ENCODE measurements around the gene ZGPAT.
"Not testable (repeated sequence)": the region's sequence is repeated elsewhere in the genome, so short reads cannot be mapped to it uniquely, and the experiment has no call there.

The ZGPAT gene

DNA sequence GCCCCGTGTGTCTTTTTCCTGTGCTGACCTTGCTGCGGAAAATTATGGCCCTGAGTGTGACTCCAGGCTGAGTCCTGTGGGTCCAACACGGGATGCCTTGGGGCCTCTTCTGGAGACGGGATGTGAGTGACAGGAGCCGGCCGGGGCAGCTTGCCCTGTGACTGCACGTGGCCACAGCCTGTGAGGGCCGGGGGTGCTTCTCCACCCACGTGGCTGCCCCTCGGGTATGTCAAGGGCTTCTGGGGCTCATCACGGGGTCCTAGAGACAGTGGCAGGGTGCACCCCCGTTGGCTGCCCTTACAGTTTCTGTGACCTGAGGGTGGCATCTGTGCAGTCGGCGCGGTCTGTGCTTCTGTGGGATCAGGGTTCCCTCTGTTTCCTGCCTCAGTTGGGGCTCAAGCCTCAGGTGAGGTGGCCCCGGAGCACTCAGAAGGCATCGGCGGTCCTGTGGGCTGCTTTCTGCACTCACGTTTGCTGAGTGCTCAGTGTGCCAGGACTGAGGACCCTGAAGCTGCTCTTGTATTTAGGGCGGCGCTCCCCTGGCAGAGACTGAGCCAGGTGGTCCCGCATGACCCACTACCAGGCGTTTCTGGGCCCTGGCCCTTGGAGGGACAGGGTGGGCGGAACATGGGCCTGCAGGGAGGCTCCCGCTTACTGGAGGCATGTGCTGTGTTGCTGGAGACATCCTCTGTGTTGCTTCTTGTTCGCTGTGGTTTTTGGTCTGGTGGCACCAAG lies 44.3 kb upstream of the ZGPAT start:
- no peak overlapping the region for H3K4me3 ChIP-seq
- H3K27me3 ChIP-seq: no peaks in the 10 kb centered on the region
- H4K20me1 ChIP-seq: peaks cover 0 to 64% (median 19%) of the 10 kb centered on the region in 11 experiments; a peak in 12 of 22 replicates
- no peak overlapping the region for H3K9ac ChIP-seq
- H3K4me1 ChIP-seq: peaks cover 9 to 16% (median 11%) of the 10 kb centered on the region in 10 experiments
- H3K27ac ChIP-seq: no peak overlapping the region
- peaks cover 73 to 93% (median 82%) of the 10 kb centered on the region in 11 experiments for H3K36me3 ChIP-seq
- no peak overlapping the region for H3K4me2 ChIP-seq
- H3K9me3 ChIP-seq (replicated peaks in 1 of 11): no peaks in the 10 kb centered on the region
- no peak for TF ChIP-seq Cebpa-rat (IDR thresholded peaks at IDR 0.05)

DNA sequence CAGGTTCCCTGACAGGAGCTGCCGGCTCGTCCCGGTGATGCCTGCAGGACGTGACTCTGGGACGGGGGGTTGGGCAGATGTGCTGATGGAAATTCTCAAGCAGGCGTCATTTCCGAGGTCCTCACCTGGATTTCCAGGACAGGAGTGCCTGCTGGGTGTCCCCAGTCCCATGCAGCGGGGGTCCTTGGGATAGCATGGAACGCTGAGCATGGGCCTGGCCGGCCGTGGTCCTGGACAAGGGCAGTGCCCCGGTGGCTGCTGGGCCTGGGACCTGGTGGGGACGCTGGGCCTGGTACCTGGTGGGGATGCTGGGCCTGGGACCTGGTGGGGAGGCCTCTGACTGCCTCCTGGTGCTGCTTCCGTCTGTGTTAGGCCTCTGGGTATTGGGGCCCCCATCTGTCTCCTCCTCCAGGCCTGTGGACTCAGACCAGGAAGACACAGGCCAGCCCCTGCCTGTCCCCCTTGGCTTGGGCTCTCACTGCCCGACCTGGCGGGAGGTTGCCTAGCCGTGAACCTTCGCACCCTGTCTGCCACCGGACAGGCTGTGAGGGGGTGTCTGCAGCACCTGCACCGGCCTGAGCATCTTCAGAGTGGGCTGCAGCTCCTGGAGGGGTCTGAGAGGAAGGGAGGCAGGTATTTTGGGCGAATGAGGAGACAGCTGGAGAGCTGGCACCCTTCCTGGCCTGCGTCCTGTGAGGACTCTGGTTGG lies 43.5 kb upstream of the ZGPAT start:
- Histone ChIP-seq H3K27me3 (no peaks in the 10 kb centered on the region), H3K9ac (peak overlapping the region in 3 of 11 experiments; percentile 29 to 41 (median 30); a peak in 3 of 22 replicates), H4K20me1 (peaks cover 0 to 64% (median 16%) of the 10 kb centered on the region in 11 experiments; a peak in 12 of 22 replicates), H3K9me3 (replicated peaks in 1 of 11) (no peaks in the 10 kb centered on the region), H3K4me1 (peaks cover 3 to 10% (median 6%) of the 10 kb centered on the region in 10 experiments), H3K36me3 (peaks cover 81 to 100% (median 90%) of the 10 kb centered on the region in 11 experiments), H3K4me3 (no peak overlapping the region), H3K27ac (no peak overlapping the region), H3K4me2 (no peak overlapping the region)
- no peak for TF ChIP-seq Cebpa-rat (IDR thresholded peaks at IDR 0.05)

DNA sequence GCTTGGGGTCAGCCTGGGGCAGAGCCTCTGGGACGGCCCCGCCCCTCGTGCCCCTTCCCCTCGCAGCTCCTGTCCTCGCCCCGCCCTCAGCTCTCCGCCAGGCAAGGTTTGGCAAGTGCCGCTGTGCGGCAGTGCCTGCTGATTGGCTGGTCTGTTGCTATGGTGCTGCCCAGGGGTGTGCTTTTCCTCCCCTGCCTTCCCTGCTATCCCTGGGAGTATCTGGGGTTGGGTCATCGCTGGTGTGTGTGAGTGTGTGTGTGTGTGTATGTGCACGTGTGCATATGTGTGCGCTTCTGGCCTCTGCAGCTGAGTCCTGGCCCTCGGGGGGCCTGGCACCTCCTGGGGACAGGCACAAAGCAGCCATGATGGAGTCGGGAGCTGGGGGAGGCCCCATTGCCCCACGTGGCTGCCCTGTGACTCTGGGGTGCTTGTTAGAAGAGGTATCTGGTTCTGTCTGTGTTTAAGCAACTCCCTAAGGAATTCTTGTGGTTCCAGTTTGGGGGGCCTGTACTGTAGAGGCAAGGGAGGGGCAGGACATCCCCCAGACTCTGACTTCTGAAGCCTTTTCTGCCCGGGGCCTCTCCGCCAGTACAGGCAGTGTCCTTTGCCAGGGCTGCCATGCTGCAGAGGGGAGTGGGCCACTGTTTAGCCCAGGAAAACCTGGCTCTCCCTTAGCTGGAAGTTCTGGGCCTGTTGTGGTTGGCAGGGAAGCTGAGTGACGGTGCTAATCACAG lies 42.8 kb upstream of the ZGPAT start:
- Histone ChIP-seq H3K27ac (no peak overlapping the region), H4K20me1 (peaks cover 0 to 64% (median 15%) of the 10 kb centered on the region in 11 experiments; a peak in 12 of 22 replicates), H3K4me2 (no peak overlapping the region), H3K9me3 (replicated peaks in 1 of 11) (no peaks in the 10 kb centered on the region), H3K9ac (peak overlapping the region in 3 of 11 experiments; percentile 29 to 41 (median 30); a peak in 5 of 22 replicates), H3K36me3 (peaks cover 83 to 94% (median 89%) of the 10 kb centered on the region in 11 experiments), H3K4me3 (no peak overlapping the region), H3K27me3 (no peaks in the 10 kb centered on the region), H3K4me1 (peaks cover 0 to 5% (median 0%) of the 10 kb centered on the region in 10 experiments; a peak in 1 of 20 replicates)
- TF ChIP-seq Cebpa-rat (IDR thresholded peaks at IDR 0.05): no peak

DNA sequence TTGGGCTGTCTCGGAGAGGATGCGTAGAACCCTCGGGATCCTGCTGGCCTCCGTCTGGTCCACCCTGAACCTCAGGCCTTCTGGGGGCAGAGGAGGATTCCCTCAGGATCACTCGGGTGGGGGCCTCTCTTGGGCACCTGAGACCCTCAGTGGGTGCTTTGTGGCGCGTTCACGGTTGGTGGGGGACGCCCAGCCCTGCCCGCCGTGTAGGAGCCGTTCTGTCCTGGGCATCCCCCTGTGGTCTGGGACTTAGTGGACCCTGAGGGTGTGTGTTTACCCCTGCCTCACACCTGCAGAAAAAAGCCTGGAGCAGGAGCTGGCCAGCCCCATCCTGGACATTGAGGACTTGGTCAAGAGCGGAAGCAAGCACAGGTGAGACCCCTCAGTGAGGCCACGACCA lies 42.1 kb upstream of the ZGPAT start:
- H3K4me3 ChIP-seq: no peak overlapping the region
- H3K9ac ChIP-seq: peak overlapping the region in 1 of 11 experiments; percentile 30; a peak in 2 of 22 replicates
- peaks cover 81 to 93% (median 88%) of the 10 kb centered on the region in 11 experiments for H3K36me3 ChIP-seq
- H3K9me3 ChIP-seq (replicated peaks in 1 of 11): no peaks in the 10 kb centered on the region
- no peak overlapping the region for H3K4me2 ChIP-seq
- H3K27me3 ChIP-seq: no peaks in the 10 kb centered on the region
- no peak for TF ChIP-seq Cebpa-rat (IDR thresholded peaks at IDR 0.05)
- H3K27ac ChIP-seq: no peak overlapping the region
- 0 out of 20 replicates have a peak, but pooled peaks cover 0 to 5% (median 0%) of the 10 kb centered on the region in 10 experiments for H3K4me1 ChIP-seq
- H4K20me1 ChIP-seq: peaks cover 0 to 62% (median 15%) of the 10 kb centered on the region in 11 experiments; a peak in 12 of 22 replicates

DNA sequence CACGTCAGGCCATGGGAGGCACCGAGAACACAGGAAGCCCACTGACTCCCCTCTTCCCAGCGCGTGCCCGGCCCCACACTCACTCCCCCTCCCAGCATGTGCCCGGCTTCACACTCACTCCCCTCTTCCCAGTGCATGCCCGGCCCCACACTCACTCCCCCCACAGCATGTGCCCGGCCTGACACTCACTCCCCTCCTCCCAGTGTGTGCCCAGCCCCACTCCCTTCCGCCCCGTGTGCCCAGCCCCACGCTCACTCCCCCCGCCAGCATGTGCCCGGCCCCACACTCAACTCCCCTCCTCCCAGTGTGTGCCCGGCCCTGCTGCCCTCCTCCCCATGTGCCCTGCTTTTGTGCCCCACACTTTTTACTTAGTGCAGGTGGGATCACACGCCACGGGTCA lies 40.0 kb upstream of the ZGPAT start:
- TF ChIP-seq Cebpa-rat (IDR thresholded peaks at IDR 0.05): no peak
- peaks cover 0 to 42% (median 14%) of the 10 kb centered on the region in 11 experiments; a peak in 12 of 22 replicates for H4K20me1 ChIP-seq
- no peaks in the 10 kb centered on the region for H3K27me3 ChIP-seq
- no peak overlapping the region for H3K4me3 ChIP-seq
- H3K9me3 ChIP-seq (replicated peaks in 1 of 11): no peaks in the 10 kb centered on the region
- no peak overlapping the region for H3K4me2 ChIP-seq
- no peak overlapping the region; a peak in 1 of 22 replicates for H3K9ac ChIP-seq
- H3K27ac ChIP-seq: no peak overlapping the region
- H3K36me3 ChIP-seq: peaks cover 69 to 89% (median 81%) of the 10 kb centered on the region in 11 experiments
- H3K4me1 ChIP-seq: 0 out of 20 replicates have a peak, but pooled peaks cover 0 to 5% (median 0%) of the 10 kb centered on the region in 10 experiments

DNA sequence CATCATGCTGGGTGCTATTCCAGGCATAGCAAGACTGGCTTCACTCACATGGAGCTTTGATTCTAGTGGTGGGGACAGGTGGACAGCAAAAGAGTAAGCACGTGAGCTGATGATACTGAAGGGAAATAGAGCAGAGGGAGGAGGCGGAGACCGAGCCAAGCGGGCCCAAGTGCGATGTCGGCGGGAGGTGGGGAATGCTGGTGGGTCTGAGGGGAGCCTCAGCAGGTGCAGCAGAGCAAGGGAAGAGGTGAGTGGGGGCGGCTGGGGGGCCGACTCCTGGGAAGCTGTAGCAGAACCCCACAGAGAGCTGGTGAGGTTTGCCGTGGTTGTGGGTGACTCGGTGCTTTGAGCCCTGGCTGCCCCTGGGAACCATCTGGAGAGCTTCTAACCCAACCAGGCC lies 39.5 kb upstream of the ZGPAT start:
- no peak overlapping the region for H3K4me3 ChIP-seq
- H3K9ac ChIP-seq: 0 out of 22 replicates have a peak overlapping the region, but pooled peaks of 1 of the 11 experiments have one; percentile 7
- H3K36me3 ChIP-seq: peaks cover 67 to 89% (median 79%) of the 10 kb centered on the region in 11 experiments
- H3K4me2 ChIP-seq: no peak overlapping the region
- 0 out of 20 replicates have a peak, but pooled peaks cover 0 to 5% (median 0%) of the 10 kb centered on the region in 10 experiments for H3K4me1 ChIP-seq
- H3K27ac ChIP-seq: no peak overlapping the region
- H3K9me3 ChIP-seq (replicated peaks in 1 of 11): no peaks in the 10 kb centered on the region
- peaks cover 0 to 37% (median 14%) of the 10 kb centered on the region in 11 experiments; a peak in 12 of 22 replicates for H4K20me1 ChIP-seq
- H3K27me3 ChIP-seq: no peaks in the 10 kb centered on the region
- TF ChIP-seq Cebpa-rat (IDR thresholded peaks at IDR 0.05): no peak

DNA sequence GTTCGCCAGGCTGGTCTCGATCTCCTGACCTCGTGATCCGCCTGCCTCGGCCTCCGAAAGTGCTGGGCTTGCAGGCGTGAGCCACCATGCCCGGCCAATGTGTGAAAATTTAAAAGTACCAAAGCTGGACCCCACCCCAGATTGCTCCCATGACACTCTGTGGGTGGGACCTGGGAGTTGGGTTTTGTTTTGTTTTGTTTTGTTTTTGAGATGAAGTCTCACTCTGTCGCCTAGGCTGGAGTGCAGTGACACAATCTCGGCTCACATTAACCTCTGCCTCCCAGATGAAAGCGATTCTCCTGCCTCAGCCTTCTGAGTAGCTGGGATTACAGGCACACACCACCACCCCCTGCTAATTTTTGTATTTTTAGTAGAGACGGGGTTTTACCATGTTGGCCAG lies 36.1 kb upstream of the ZGPAT start:
- not testable (repeated sequence) for H3K4me2 ChIP-seq; H3K4me1 ChIP-seq; H3K9me3 ChIP-seq (replicated peaks in 1 of 11); H3K27me3 ChIP-seq; H3K4me3 ChIP-seq; H3K27ac ChIP-seq; H3K9ac ChIP-seq
- Histone ChIP-seq H3K36me3 (peaks cover 65 to 89% (median 78%) of the 10 kb centered on the region in 11 experiments), H4K20me1 (peaks cover 0 to 18% (median 0%) of the 10 kb centered on the region in 11 experiments; a peak in 3 of 22 replicates)

DNA sequence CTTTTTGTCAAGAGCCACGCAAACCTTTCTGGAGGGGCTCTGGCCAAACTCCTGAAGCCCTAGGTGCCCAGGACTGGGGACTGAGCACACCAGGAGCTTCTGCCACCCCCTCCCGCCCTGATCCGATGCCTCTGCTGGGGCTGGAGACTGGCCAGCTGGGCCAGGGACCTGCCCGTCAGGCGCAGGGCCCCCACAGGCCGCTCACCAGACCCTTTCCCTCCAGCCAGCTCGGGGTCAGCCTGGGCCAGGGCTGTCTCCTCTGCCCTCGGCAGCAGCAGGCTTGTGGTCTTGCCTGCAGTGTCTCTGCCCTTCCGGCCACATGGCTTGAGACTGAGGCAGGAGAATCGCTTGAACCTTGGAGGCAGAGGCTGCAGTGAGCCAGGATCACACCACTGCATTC lies 35.2 kb upstream of the ZGPAT start:
- Histone ChIP-seq H3K27ac (no peak overlapping the region), H3K4me3 (no peak overlapping the region), H4K20me1 (peaks cover 0 to 13% (median 0%) of the 10 kb centered on the region in 11 experiments; a peak in 3 of 22 replicates), H3K4me2 (no peak overlapping the region), H3K9me3 (replicated peaks in 1 of 11) (no peaks in the 10 kb centered on the region), H3K27me3 (no peaks in the 10 kb centered on the region), H3K4me1 (no peaks in the 10 kb centered on the region), H3K36me3 (peaks cover 58 to 87% (median 77%) of the 10 kb centered on the region in 11 experiments), H3K9ac (no peak overlapping the region)
- no peak for TF ChIP-seq Cebpa-rat (IDR thresholded peaks at IDR 0.05)
